ENCODE measurements around the gene GTF2H2C. TPM values are rescaled to one million over a fixed set of nuclear protein-coding genes. Genes with fewer than 3 reads are reported as not detected.

The GTF2H2C gene
- total and polyA plus RNA-seq, 10 of the 15 experiments (the other 5 are each of a cell fraction or from before 2014, with no cell fraction given), result 55.1 to 103 (median 78.9) TPM

DNA sequence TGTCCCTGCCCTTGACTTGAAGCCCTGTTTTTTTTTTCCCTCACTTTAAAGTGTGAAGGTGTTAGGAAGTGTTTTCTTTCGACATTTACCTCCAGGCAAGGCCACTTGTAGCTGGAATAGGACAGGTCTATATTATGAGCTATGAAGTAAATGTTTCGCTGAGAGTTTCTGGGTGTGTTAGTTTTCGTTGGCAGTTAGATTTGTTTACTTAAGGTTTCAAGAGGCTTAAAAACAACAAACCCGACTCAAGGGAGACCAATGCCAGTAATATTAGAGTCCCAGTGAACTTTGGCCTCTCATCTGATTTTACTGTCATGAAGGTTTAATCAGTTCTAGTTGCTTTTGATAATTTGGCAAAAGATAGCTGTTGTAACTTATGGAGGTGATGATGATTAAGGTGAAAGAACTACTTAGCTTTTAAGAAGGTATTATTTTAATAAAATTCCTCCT lies 42.2 kb upstream of the GTF2H2C start (continued):
- no peak for TF ChIP-seq BCLAF1 (IDR thresholded peaks at IDR 0.05)
- TF ChIP-seq KLF5 (IDR thresholded peaks at IDR 0.05; ENCODE audit: partially characterized antibody), result no peak

GRCh38 chr5:69519285-69519684 lies 40.7 kb upstream of the GTF2H2C start:
- Histone ChIP-seq H3K27me3 (replicated peaks in 1 of 2; ENCODE audit: control insufficient read depth in 2 of 2, insufficient read depth in 2 of 2, low read length in 1 of 2) (no peaks in the 10 kb centered on the region), H3K4me2 (ENCODE audit: control insufficient read depth, insufficient read depth) (no peak overlapping the region), H3K27ac (ENCODE audit: control insufficient read depth, insufficient read depth) (no peak overlapping the region), H3K36me3 (ENCODE audit: control insufficient read depth in 2 of 2, insufficient read depth in 2 of 2, low read length in 1 of 2) (peaks cover 0 to 4% of the 10 kb centered on the region in 2 experiments; a peak in 1 of 4 replicates), H3K4me1 (ENCODE audit: control insufficient read depth, insufficient read depth, low read length) (no peaks in the 10 kb centered on the region), H3K9ac (ENCODE audit: control insufficient read depth, insufficient read depth, low read length) (no peak overlapping the region), H3K4me3 (no peak overlapping the region), H3K9me3 (replicated peaks; ENCODE audit: control insufficient read depth, insufficient read depth, low read length) (no peaks in the 10 kb centered on the region), H2AFZ (ENCODE audit: control insufficient read depth, low read depth, low read length) (no peak overlapping the region), H3K79me2 (ENCODE audit: control insufficient read depth, insufficient read depth, low read length) (no peaks in the 10 kb centered on the region), H4K20me1 (ENCODE audit: control insufficient read depth, insufficient read depth) (no peaks in the 10 kb centered on the region)
- DNase-seq (ENCODE audit: low read depth, low spot score), result no peak
- ChIA-PET POLR2A (interaction anchor here (0.6 kb wide), 1 partner anchor 686 kb away, joined by 6 read pairs; no protein-coding TSS in a partner anchor), RAD21 (ENCODE audit: unreplicated experiment) (no interaction called here), CTCF (interaction anchor here (0.6 kb wide), 1 partner anchor 176 kb away, joined by 3 read pairs; no protein-coding TSS in a partner anchor), SMC1A (ENCODE audit: uncharacterized antibody, unreplicated experiment) (interaction anchor here (0.6 kb wide), 1 partner anchor 353 kb away, joined by 6 read pairs; no protein-coding TSS in a partner anchor)
- ATAC-seq, result no peak
- 95% methylated on average over 2 of the region's 2 CpGs for WGBS (ENCODE audit: insufficient coverage, insufficient replicate concordance, low lambda C conversion rate, missing lambda C conversion rate)
- FAIRE-seq, result no peak
- intact Hi-C loops (cut with micrococcal nuclease; ENCODE audit: unreplicated experiment) (no loop called here), in situ Hi-C loops (cut with MboI) (loop anchor here (25.0 kb wide), 1 partner anchor 1568 kb away; no protein-coding TSS in a partner anchor)
- no TSS peak for BruUV-seq (replicated peaks)
- TF ChIP-seq HDGF (IDR thresholded peaks at IDR 0.05), result no peak
- TF ChIP-seq SP1 (IDR thresholded peaks at IDR 0.05; ENCODE audit: low read depth, low read length), result no peak
- TF ChIP-seq BACH1 (IDR thresholded peaks at IDR 0.05; ENCODE audit: borderline replicate concordance), result no peak
- TF ChIP-seq MEF2A (IDR thresholded peaks at IDR 0.05; ENCODE audit: insufficient read depth, low read depth, low read length), result no peak
- no peak for TF ChIP-seq RB1 (IDR thresholded peaks at IDR 0.05; ENCODE audit: borderline replicate concordance)
- TF ChIP-seq CEBPB (IDR thresholded peaks at IDR 0.05; ENCODE audit: borderline replicate concordance in 1 of 2, low read depth in 2 of 2, low read length in 2 of 2), result no peak
- TF ChIP-seq SKIL (IDR thresholded peaks at IDR 0.05; ENCODE audit: low read depth, poor library complexity, severe bottlenecking), result no peak
- TF ChIP-seq CREB1 (IDR thresholded peaks at IDR 0.05; ENCODE audit: low read depth), result no peak
- no peak for TF ChIP-seq FOS (IDR thresholded peaks at IDR 0.05; ENCODE audit: borderline replicate concordance, extremely low read depth, insufficient read length)
- TF ChIP-seq JUND (IDR thresholded peaks at IDR 0.05; ENCODE audit: low read depth, low read length), result no peak
- TF ChIP-seq NFIC (IDR thresholded peaks at IDR 0.05; ENCODE audit: low read depth, low read length), result no peak
- TF ChIP-seq SRF (IDR thresholded peaks at IDR 0.05; ENCODE audit: low read depth in 2 of 2, low read length in 2 of 2), result no peak
- TF ChIP-seq, protein P1, sequence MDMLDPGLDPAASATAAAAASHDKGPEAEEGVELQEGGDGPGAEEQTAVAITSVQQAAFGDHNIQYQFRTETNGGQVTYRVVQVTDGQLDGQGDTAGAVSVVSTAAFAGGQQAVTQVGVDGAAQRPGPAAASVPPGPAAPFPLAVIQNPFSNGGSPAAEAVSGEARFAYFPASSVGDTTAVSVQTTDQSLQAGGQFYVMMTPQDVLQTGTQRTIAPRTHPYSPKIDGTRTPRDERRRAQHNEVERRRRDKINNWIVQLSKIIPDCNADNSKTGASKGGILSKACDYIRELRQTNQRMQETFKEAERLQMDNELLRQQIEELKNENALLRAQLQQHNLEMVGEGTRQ (IDR thresholded peaks at IDR 0.05; ENCODE audit: borderline replicate concordance, low read depth, low read length), result no peak
- no peak for TF ChIP-seq ZNF274 (IDR thresholded peaks at IDR 0.05; ENCODE audit: insufficient read depth, insufficient read length)
- TF ChIP-seq KDM1A (IDR thresholded peaks at IDR 0.05; ENCODE audit: borderline replicate concordance), result no peak
- TF ChIP-seq IKZF2 (IDR thresholded peaks at IDR 0.05), result no peak
